Measurements from ENCODE around the gene PUS3. TPM values are rescaled to one million over a fixed set of nuclear protein-coding genes. Genes with fewer than 3 reads are reported as not detected.
A peak's percentile ranks its signal among the peaks of the same experiment; 100 is the strongest.

PUS3 gene, protein sequence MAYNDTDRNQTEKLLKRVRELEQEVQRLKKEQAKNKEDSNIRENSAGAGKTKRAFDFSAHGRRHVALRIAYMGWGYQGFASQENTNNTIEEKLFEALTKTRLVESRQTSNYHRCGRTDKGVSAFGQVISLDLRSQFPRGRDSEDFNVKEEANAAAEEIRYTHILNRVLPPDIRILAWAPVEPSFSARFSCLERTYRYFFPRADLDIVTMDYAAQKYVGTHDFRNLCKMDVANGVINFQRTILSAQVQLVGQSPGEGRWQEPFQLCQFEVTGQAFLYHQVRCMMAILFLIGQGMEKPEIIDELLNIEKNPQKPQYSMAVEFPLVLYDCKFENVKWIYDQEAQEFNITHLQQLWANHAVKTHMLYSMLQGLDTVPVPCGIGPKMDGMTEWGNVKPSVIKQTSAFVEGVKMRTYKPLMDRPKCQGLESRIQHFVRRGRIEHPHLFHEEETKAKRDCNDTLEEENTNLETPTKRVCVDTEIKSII
- polyA plus RNA-seq (ENCODE audit: insufficient read length in 12 of 12): 10 to 100 TPM in 10 of 12 donors, 1 to 10 TPM in 1, not detected in 1; 9.1 to 15.7 (median 13.0) TPM
- long read RNA-seq, donor 1, transcript PUS3-201 (4 exons, 1,843 nt): major isoform, 5 of 7 reads
- long read RNA-seq, donor 1, partial matches to known transcripts: 0 of 7 reads
- long read RNA-seq, donor 1, other reads (novel, unspliced or antisense): 0 of 7 reads
- long read RNA-seq, donor 2, transcript PUS3-201 (4 exons, 1,843 nt): major isoform, 5 of 9 reads
- long read RNA-seq, donor 2, partial matches to known transcripts: 0 of 9 reads
- long read RNA-seq, donor 2, other reads (novel, unspliced or antisense): 0 of 9 reads
- long read RNA-seq, donor 3, partial matches to known transcripts: 0 of 4 reads
- long read RNA-seq, donor 3, other reads (novel, unspliced or antisense): 0 of 4 reads
- long read RNA-seq, donor 4, partial matches to known transcripts: 0 of 3 reads
- long read RNA-seq, donor 4, other reads (novel, unspliced or antisense): 0 of 3 reads
- long read RNA-seq, donor 5: 0 reads
- long read RNA-seq, donor 6, partial matches to known transcripts: 0 of 5 reads
- long read RNA-seq, donor 6, other reads (novel, unspliced or antisense): 0 of 5 reads
- long read RNA-seq, donor 7, partial matches to known transcripts: 0 of 2 reads
- long read RNA-seq, donor 7, other reads (novel, unspliced or antisense): 0 of 2 reads
- long read RNA-seq, donor 8, partial matches to known transcripts: 0 of 5 reads
- long read RNA-seq, donor 8, other reads (novel, unspliced or antisense): 0 of 5 reads
- long read RNA-seq, donor 9, partial matches to known transcripts: 0 of 4 reads
- long read RNA-seq, donor 9, other reads (novel, unspliced or antisense): 0 of 4 reads
- long read RNA-seq, donor 10, partial matches to known transcripts: 0 of 2 reads
- long read RNA-seq, donor 10, other reads (novel, unspliced or antisense): 0 of 2 reads
- long read RNA-seq, donor 11, partial matches to known transcripts: 0 of 3 reads
- long read RNA-seq, donor 11, other reads (novel, unspliced or antisense): 0 of 3 reads

DNA sequence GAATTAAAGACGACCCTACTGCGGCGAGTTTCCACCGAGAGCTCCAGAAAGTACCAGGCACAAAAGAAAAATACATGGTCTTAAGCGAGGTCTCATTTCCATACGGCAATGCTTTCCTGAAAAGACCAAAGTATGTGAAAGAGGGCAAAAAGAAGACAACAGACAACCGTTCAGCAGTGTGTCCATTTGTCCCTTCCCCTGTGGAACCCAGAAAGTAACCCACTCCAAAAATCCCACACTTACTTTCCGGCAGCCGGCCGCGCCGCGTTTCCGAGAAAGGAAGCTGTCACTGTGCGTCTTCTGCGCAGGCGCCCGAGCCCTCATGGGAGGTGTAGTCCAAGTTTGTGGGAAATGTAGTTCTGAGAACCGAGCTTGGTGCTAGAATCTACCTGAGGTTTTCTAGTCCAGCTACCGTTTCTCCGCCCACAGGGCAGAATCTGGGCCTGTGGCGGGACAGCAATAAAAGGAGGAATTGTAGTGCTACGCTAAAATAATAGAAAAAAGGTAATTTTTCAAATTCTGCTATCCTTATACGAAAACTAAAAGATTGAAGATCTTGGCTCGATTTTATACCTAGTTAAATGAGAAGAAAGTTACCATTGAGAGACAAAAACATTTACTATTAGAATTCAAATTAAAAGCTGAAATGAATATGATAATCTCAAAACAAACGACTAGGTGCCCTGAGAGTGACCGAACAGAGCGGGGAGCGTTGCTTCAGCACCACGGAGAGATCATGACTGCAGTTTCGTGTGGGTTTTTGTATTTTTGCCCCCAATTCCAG, at the start of gene PUS3:
TSS of gene PUS3 (minus strand) at position 280 of the 784 bp plus-strand sequence. CDS start 6,922 bp downstream, outside the sequence.
- peak; percentile 93 for DNase-seq

DNA sequence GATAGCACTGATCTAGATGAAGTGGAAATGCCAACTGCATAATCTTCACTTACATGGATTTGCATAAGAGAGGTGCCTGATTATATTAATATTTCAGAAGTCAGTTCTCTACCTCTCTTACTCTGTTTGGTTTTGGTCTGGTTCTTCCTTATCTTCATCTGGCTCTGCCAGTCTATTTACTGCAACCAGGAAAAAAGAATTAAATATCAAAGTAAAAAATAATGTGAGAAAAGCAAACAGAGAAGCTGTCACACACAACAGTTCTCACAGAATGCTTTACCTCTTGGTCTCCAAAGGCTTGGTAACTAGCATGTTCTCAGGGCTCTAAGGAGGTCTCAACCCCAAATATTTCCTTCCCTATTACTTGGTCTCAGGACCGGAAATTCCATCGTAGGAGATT, 49.6 kb upstream of the PUS3 start:
- no peak for DNase-seq

DNA sequence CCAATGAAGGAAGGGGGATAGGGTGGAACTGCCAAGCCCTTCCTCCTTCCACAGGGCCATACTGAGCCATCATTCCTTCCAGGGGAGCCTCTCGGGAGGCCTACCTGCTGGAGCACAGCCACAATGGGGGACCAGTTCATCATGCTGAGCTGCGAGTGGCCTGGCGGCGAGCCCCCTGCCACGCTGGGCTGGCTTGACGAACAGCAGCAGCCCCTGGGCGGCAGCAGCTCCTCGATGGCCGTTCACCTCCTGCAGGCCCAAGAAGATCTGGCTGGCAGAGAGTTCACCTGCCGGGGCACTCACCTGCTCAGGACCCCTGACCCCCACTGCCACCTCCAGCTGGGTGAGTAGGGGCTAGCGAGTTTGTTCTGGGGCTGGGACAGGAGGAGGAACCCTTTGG, 48.7 kb upstream of the PUS3 start:
- no peak for DNase-seq

DNA sequence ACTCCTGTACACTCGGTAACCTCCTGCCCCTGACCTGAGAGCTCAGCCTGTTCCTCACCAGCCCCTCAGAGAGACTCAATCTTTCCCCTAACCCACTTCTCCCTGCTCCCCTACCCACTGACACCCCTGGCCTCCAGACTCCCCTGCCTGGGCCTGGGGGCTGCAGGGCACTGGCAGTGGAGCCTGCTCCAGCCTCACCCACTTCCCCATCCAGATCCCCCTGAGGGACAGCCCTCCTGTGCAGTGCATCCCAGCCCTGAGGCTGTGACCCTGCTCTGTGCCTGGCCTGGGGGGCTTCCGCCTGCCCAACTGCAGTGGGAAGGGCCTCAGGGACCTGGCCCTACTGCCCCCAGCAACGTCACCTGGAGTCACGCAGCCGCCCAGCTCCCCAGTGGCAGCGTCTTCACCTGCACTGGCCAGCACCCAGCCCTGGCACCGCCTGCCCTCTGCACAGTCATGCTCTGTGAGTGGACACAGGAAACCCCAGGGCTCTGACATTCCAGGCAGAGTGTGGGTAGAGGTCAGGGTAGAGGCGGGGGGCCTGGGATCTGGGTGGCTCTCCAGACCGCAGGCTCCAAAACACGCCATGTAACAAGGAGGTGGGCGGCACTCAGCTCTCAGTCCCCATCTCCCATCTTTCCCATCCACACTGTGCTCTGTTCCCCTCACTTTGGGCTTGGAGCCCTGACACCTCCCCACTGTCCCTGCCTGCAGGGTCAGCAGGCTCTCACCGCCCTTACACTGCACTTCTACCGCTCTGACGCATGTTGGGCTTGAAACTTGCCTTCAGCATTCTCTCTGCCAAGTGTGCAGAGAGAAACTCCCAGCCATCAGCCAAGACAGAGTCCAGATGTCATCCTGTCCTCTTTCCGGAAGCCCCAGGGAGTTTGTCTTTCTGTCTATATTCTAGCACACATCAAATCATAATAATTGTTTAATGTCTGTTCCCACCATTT, 48.0 kb upstream of the PUS3 start:
- DNase-seq: peak; percentile 81

DNA sequence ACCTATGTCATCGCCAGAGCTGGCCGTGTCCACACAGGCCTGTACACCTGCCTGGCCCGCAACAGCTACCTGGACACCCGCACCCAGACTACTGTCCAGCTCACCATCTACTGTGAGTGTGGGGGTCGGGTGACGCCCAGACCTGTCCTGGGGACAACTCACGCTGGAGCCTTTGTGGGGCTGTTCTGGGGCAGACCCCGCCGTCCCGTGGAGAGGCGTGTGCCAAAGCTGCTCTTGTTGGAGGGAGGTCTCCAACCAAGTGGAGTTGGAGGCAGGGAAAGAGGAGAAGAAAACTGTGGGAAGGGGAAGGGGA, 47.1 kb upstream of the PUS3 start:
- no peak for DNase-seq

DNA sequence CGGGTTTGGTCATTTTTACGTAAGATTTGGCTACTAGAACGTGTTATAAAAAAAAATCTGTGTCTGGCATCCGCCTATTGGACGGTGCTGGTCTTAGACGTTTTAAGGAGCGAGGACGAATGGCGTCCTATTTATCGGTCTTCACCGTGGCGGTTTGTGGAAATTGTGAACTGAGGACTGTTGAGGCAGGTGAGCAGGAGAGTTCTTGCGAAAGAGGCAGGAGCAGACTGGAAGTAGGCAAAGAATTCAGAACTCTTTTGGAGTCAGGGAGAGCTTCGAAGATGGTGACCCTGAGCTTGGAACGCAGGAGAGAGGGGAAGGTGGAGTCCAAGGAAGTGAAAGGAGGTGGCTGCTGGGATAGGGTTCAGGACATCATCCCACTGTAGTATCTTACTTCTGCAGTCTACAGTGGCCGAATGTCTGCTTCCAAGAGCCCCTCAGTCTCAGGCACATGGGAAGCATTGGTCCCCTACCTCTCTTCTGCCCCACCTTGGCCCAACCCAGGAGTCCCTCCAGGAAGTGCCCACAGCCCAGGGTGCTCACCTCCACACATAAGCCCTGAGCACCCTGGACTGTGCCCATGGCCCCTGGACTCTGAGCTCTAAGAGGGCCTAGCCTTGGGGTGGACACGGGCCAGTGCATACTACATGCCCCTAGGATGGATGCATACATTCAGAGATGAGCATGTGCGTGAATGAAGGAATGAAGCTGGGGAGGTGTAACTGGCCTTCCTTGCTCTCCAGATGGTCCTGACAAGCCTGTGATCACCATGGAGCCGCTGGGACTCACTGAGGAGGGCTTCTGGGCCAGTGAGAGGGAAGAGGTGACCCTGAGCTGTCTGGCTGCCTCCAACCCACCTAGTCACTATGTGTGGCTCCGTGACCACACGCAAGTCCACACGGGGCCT, 46.5 kb upstream of the PUS3 start:
- DNase-seq: no peak

DNA sequence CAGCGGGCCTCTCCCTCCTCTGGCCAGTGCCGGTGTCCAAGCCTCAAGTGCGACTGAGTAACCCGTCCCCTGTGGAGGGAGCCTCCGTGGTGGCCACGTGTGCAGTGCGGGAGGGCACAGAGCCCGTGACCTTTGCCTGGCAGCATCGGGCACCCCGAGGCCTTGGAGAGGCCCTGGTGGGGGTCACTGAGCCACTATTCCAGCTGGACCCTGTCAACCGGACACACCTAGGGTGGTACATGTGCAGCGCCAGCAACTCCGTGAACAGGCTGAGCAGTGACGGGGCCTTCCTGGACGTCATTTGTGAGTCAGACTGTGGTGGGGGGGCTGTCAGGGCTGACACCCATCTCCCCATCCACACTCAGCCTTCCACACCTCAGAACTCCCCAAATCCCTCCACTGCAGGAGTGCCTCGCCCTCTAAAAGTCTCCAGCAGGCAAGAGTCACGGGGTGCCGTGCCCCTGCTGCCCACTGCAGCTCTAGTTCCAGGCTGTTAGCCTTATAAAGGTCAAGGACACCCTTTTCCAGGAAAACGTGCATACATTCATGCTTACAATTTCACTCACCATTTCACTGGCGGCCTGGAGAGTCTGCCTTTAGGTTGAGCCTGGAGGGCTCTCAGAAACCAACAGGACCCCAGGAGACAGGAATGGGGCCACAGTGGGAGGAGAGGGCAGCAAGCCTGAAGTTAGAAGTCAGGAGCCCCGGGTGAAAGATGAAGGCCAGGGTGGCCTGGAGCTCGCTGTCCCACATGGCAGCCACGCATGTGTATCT, 45.5 kb upstream of the PUS3 start:
- no peak for DNase-seq

DNA sequence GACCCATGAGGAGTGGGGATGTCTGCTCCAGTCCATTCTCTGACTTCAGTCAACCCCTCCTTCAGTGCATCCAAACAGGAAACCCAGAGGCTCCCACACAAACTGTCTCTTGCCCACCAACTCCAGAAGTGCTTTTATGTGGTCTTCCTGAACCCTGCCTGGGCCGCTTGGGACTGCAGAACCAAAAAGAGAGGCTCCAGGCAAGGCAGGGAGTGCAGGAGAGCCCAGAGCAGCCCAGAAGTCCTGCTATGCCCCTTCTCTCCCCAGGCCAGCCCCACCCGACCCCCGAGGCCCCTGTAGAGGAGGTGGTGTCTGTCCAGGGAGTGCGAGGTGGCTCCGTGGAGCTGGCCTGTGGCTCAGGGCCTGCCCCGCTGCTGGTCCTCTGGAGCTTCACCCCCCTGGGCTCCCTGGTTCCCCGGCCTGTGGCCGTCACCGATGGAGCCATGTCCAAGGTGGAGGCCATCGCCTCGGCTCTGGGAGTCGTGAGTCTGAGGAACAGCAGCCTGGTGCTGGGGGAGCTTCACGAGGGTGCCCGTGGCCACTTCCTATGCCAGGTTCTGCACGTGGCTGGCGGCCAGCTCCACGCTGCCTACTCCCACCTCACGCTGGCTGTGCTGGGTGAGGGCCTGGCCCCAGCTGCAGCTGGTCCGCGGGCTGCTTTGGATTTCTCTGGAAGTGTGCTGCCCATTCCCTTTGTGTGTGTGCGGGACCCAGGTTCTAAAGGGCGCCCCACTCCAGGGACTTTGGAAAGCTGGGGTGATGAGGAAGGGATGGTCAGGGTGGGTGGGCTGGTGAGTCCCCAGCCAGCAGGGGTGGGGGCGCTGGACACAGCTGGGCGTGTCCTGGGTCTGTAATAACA, 44.6 kb upstream of the PUS3 start:
- no peak for DNase-seq

DNA sequence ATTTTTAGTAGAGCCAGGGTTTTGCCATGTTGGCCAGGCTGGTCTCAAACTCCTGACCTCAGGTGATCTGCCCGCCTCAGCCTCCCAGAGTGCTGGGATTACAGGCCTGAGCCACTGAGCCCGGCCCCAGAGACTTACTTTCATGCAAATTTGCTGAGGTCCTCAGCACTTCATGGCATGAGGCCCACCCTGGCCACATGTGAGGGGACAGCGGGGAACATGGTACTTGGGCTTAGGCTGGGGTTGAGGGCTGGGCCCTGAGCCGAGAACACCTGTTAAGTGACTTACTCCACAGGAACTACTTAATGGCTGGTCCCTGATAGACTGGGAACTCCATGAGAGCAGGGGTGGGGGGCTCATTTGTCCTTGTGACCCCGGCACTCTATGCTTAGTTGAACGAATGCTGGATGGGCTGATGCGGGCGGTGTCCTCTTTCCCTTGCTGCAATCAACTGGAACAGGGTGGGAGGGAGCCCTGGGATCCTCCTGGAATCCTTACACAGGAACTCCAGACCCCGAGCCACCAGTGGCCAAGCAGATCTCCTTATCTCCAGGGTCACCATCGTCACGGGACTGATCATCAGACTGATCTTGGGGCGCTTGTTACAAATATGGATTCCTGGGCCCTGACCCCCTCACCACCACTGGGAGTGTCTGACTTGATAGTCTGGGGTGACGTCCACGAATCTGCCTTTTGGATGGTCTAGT, 43.9 kb upstream of the PUS3 start:
- no peak for DNase-seq

DNA sequence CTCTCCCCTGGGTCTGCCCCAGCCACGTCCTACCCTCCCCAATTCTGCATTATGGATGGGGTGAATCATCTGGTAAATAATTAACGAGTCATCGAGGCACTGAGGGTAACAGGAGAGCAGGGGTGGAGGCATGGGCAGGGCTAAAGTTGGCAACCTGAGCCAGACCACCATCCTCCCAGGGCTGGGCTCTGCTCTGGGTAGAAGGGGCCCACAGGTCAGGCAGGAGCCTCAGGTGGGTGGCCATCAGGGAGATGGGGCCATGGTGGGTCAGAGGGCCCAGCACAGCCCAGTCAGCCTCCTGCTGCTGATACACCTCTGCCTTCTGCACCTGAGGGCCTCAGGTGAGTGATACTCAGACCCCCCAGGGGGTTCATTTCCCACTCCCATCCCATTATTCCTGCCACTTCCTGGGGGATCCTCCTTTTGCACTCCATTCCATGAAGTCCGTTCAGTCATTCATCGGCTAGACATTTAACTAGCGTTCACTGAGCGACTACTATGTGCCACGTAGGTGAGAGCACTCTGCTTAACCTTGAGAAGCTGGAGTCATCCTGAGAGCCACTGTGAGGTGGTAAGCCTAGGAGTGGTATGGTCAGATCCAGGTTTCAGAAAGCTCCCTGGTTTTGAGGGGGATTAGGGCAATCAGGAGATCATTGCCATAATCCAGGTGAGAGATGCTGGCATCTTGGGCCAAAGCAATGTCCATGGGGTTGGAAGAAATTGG, 43.0 kb upstream of the PUS3 start, which contains the start of gene VSIG10L2:
TSS of gene VSIG10L2 (plus strand) at position 248 of the 724 bp plus-strand sequence. CDS start at position 260, 12 bp downstream.
- DNase-seq: no peak

DNA sequence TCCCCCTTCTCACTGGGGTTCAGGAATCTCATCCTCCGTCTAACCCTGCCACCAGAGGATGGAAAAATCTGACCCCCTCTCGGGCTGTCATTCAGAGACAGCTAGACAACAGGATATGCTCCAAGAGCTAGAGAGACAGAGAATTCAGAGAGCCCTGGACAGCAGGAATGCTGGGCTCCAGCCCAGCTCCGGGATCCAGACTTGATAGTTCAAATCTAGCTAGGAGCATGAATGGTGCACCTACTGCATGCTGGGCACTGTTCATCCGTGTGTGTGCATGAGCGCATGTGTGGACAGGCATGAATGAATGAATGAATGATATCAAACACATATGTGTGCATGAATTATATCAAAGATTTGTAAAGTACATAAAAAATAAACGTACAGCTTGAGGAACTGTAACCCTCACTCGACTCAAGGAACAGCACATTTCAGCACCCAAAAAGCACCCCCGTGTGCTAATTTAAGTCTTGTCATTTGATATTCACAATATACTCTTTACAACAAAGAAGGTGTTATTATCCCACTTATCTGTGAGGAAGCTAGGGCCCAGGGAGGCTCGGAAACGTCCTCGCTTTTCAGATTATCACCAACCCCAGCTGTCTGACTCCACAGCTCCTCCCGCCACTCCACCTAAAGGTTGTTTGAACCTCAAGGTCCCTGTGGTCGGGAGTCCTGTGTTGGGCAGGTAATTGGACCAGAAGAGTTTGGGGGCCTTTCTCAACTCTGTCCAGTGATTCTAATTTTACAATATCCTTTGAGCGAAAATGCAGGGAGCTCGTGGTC, 42.2 kb upstream of the PUS3 start:
- DNase-seq: no peak

DNA sequence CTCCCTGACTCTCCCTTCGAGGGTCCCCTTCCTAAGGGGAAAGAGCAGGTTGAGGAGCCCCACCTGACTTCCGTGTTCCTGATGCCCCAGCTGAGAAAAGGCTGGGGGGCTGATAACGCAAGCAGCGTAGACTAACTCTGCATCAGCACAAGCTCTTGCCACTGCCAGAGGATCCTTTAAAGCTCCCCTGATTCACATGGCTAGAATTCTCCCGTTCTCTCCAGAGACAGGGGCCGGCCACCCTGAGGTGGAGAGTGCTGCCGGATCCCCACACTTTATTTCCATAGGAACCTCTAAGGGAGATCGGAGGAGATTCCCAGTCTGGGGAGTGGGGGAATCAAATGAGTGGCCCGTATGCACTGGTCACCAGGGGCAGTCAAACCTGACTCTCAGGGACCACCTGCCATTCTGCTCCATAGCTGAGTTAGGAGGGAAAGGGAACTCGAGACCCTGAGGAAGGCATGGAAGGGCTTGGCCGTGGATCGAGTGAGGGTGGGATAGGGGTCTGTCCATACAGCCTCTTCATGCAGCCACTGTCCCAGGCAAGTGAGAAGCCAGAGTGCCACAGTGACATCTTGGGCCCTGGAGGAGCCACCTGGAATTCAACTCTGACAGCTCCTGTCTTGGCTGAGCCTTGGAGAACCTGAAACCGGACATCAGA, 41.5 kb upstream of the PUS3 start:
- DNase-seq: no peak

DNA sequence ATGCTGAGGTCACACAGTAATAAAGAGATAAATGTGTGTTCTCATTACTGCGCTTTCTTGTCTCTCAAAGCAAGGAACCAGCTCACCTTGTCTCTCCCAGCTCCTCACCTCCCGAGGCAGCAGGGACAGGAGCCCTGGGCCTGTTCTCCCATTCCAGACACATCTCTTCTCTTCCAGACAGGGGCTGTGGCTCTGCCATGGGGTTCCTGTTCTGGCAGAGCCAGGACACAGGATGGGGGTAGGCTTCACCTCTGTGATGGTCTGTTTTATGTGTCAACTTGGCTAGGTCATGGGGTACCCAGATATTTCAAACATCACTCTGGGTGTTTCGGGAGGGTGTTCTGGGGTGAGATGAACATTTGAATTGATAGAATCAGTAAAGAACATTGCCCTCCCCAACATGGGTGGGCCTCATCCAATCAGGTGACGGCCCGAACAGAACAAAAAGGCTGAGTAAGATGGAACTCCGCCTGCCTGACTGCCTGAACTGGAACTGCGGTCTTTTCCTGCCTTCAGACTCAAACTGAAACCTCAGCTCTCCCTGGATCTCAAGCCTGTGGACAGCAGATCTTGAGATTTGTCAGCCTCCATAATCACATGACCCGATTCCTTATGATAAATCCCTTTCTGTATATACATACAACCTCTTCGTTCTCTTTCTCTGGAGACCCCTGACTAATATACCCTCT, 40.8 kb upstream of the PUS3 start:
- DNase-seq: no peak

Data from muscle of arm (tissue), 14 donors.